GM23338 (cell line): Measurements from ENCODE around the gene CYP3A5. TPM values are rescaled to one million over a fixed set of nuclear protein-coding genes. Genes with fewer than 3 reads are reported as not detected.

Source experiments
- ATAC-seq: fragments of 200-7000 bp; cut with Tn5 transposase; 3 replicates; pipeline ENCODE4 v1.9.1; 2020
- DNase-seq: peaks from one replicate; pipeline ENCODE4 v3.0.0-alpha.2; 2015; ENCODE audit warnings: low spot score
- H2AFZ ChIP-seq: fragments of 200-600 bp; sonication (generic); 2 replicates; pipeline ENCODE4 v1.8.0; 2016; ENCODE audit warnings: antibody characterized with exemption, mild to moderate bottlenecking, moderate library complexity
- H3F3A ChIP-seq: fragments of 200-600 bp; sonication (generic); replicated peaks from 2 replicates; pipeline ENCODE4 v1.8.0; 2017; ENCODE audit warnings: antibody characterized with exemption, mixed run types, low read depth
- H3K27ac ChIP-seq: fragments of 200-600 bp; sonication (generic); 2 replicates; pipeline ENCODE4 v1.6.1; 2016; ENCODE audit warnings: low read depth
- H3K27me3 ChIP-seq: fragments of 200-600 bp; sonication (generic); 2 replicates; pipeline ENCODE4 v1.8.0; 2016; ENCODE audit warnings: mild to moderate bottlenecking, mixed run types, moderate library complexity; ENCODE audit not compliant: insufficient read depth
- H3K36me3 ChIP-seq: fragments of 200-600 bp; sonication (generic); 2 replicates; pipeline ENCODE4 v1.8.0; 2016; ENCODE audit warnings: mild to moderate bottlenecking; ENCODE audit not compliant: insufficient read depth
- H3K4me1 ChIP-seq: fragments of 200-600 bp; sonication (generic); 2 replicates; pipeline ENCODE4 v1.8.0; 2016; ENCODE audit warnings: mild to moderate bottlenecking, moderate library complexity; ENCODE audit not compliant: insufficient read depth
- H3K4me2 ChIP-seq: fragments of 200-600 bp; sonication (generic); 2 replicates; pipeline ENCODE4 v1.7.1; 2017; ENCODE audit warnings: mixed run types
- H3K4me3 ChIP-seq: fragments of 200-600 bp; sonication (generic); 2 replicates; pipeline ENCODE4 v1.6.1; 2016; ENCODE audit warnings: mixed run types
- H3K79me2 ChIP-seq: fragments of 200-600 bp; sonication (generic); replicated peaks from 2 replicates; pipeline ENCODE4 v1.8.0; 2017; ENCODE audit warnings: mild to moderate bottlenecking; ENCODE audit not compliant: insufficient read depth
- H3K9me2 ChIP-seq: fragments of 200-600 bp; sonication (generic); 2 replicates; pipeline ENCODE4 v1.8.0; 2017; ENCODE audit not compliant: insufficient read depth
- H4K20me1 ChIP-seq: fragments of 200-600 bp; sonication (generic); replicated peaks from 2 replicates; pipeline ENCODE4 v1.8.0; 2017; ENCODE audit warnings: mild to moderate bottlenecking; ENCODE audit not compliant: insufficient read depth
- H3K27ac Mint-ChIP-seq: 2 replicates; pipeline ENCODE4 v1.8.0; 2020; ENCODE audit warnings: inconsistent platforms, mild to moderate bottlenecking, moderate library complexity, mixed read lengths
- H3K27me3 Mint-ChIP-seq: 3 replicates; pipeline ENCODE4 v1.8.0; 2022; ENCODE audit warnings: low read depth, mild to moderate bottlenecking, moderate library complexity, mixed read lengths, inconsistent platforms; ENCODE audit not compliant: insufficient read depth, poor library complexity
- H3K36me3 Mint-ChIP-seq: 3 replicates; pipeline ENCODE4 v1.8.0; 2021; ENCODE audit warnings: low read depth, mild to moderate bottlenecking, inconsistent platforms, moderate library complexity, mixed read lengths
- H3K4me1 Mint-ChIP-seq: 3 replicates; pipeline ENCODE4 v1.8.0; 2020; ENCODE audit warnings: mild to moderate bottlenecking, inconsistent platforms, mixed read lengths
- H3K4me3 Mint-ChIP-seq: 3 replicates; pipeline ENCODE4 v1.8.0; 2021; ENCODE audit warnings: moderate library complexity, mild to moderate bottlenecking, inconsistent platforms, mixed read lengths
- H3K9me3 Mint-ChIP-seq: 3 replicates; pipeline ENCODE4 v1.8.0; 2020; ENCODE audit warnings: moderate library complexity, mild to moderate bottlenecking, inconsistent platforms, mixed read lengths
- EZH2 ChIP-seq: fragments of 200-600 bp; sonication (generic); IDR thresholded peaks from one replicate; pipeline ENCODE4 v1.8.0; 2017; ENCODE audit warnings: antibody characterized with exemption, mild to moderate bottlenecking, low read depth; ENCODE audit not compliant: unreplicated experiment
- EZH2phosphoT487 ChIP-seq: fragments of 200-600 bp; sonication (generic); IDR thresholded peaks from one replicate; pipeline ENCODE4 v1.8.1; 2018; ENCODE audit warnings: antibody characterized with exemption; ENCODE audit not compliant: unreplicated experiment
- NANOG ChIP-seq: IDR thresholded peaks from 2 replicates; pipeline ENCODE4 v1.6.1; 2016; ENCODE audit warnings: antibody characterized with exemption, borderline replicate concordance
- ZNF462 ChIP-seq: fragments of 250-450 bp; sonication (Bioruptor Pico); IDR thresholded peaks from 2 replicates; pipeline ENCODE4 v1.5.0; 2020; ENCODE audit warnings: mild to moderate bottlenecking, moderate library complexity
- polyA plus RNA-seq: library from polyadenylated mRNA; unstranded; fragments of >200 nt; fragmentation: Nextera tagmentation; extraction: Ambion mirVana; gene quantifications from 2 replicates; pipeline ENCODE4 v1.2.1, GENCODE V29; 2016
- total RNA-seq: library from RNA; depleted of rRNA; stranded (reverse); fragments of >200 nt; shearing (Covaris generic); gene quantifications from 2 replicates; pipeline ENCODE4 v1.2.3, GENCODE V29; 2014

Gene CYP3A5
- total and polyA plus RNA-seq, 2 experiments from 2014 or later: 1.2 TPM; not detected in 1

DNA sequence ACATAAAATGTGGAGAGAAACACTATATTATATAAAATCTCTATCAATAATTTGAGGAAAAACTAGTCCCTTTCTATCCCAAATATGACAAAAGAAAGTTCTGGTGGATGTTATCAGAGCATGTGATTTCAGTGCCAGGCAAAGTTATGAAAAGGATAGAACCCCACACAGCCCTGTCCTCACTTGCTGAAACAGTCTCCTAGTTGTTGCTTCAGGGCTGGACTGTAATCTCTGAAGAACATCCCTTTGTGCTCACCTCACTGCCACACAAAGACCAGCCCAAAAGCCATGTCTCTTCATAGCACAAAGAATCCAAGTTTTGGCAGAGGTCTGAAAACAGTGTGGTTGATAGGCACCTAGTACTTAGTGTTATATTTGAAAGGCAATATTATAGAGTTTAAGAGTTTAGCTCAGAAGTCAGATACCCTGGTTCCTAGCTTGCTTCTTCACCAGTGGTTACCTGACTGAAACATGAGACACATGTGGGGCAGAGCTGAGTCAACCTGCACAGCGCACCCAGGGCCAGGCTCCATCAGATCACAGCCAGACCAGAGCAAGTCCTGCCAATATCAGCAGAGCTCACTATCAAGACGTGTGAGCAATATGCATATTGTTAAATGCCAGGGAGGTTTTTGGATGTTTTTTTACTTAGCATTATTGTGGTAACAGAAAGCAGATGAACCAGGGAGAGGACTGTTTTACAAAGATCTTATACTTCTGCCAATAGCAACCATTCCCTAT is 30.2 kb upstream of the CYP3A5 start (continued):
- TF ChIP-seq ZNF462 (CRISPR knock-in tag): no peak

- no peaks in the 10 kb centered on the region for H3K9me2 ChIP-seq
- DNase-seq (no peak), ATAC-seq (no peak)
- no peak overlapping the region for H3K4me2 ChIP-seq
- no peaks in the 10 kb centered on the region for H3K4me1 ChIP-seq
- H3F3A ChIP-seq: no peaks in the 10 kb centered on the region
- no peak overlapping the region for H2AFZ ChIP-seq
- Mint-ChIP-seq H3K27ac (no peak overlapping the region), H3K4me3 (no peak overlapping the region), H3K27me3 (no peaks in the 10 kb centered on the region), H3K9me3 (peaks cover 3% of the 10 kb centered on the region; the same call in 2 of the 3 replicates), H3K4me1 (no peaks in the 10 kb centered on the region), H3K36me3 (no peaks in the 10 kb centered on the region)
- no peaks in the 10 kb centered on the region; the same call in 1 of the 2 replicates for H3K36me3 ChIP-seq
- no peak overlapping the region for H3K27ac ChIP-seq
- TF ChIP-seq EZH2phosphoT487 (no peak), ZNF462 (CRISPR knock-in tag) (no peak), EZH2 (no peak), NANOG (no peak)
- H3K79me2 ChIP-seq: no peaks in the 10 kb centered on the region
- no peaks in the 10 kb centered on the region for H3K27me3 ChIP-seq
- H4K20me1 ChIP-seq: no peaks in the 10 kb centered on the region
- H3K4me3 ChIP-seq: no peak overlapping the region
Measured at GRCh38 chr7:99709260-99709659, 29.5 kb upstream of the CYP3A5 start.
